K562 (cell line): ENCODE measurements around the gene CFAP70. TPM values are rescaled to one million over a fixed set of nuclear protein-coding genes. Genes with fewer than 3 reads are reported as not detected.
A peak's percentile ranks its signal among the peaks of the same experiment; 100 is the strongest.

Experiments
- BACH1 ChIP-seq: fragments of 200-800 bp; sonication (Bioruptor generic); IDR thresholded peaks from 2 replicates; pipeline ENCODE4 v1.6.1; 2016; ENCODE audit warnings: missing genetic modification characterization, missing compliant biosample characterization
- DIDO1 ChIP-seq: fragments of 450-650 bp; IDR thresholded peaks from 2 replicates; pipeline ENCODE4 v1.6.1; 2016; ENCODE audit warnings: low read depth, missing biosample characterization, missing genetic modification characterization
- HINFP ChIP-seq: fragments of 450-650 bp; conservative IDR thresholded peaks from 2 replicates; pipeline ENCODE4 v1.6.1; 2016; ENCODE audit warnings: missing genetic modification characterization, low read depth, mild to moderate bottlenecking, control low read depth, missing compliant biosample characterization
- MCM5 ChIP-seq: fragments of 450-650 bp; IDR thresholded peaks from 2 replicates; pipeline ENCODE4 v1.6.1; 2016; ENCODE audit warnings: low read depth
- MNT ChIP-seq, 2 experiments: fragments of 450-650 bp; conservative IDR thresholded peaks; 2 replicates each; pipeline ENCODE4 v1.6.1; 2017; ENCODE audit warnings: mild to moderate bottlenecking in 2 of 2, moderate library complexity in 2 of 2
- NCOA4 ChIP-seq: fragments of 450-650 bp; IDR thresholded peaks from 2 replicates; pipeline ENCODE4 v1.6.1; 2018; ENCODE audit warnings: mild to moderate bottlenecking; ENCODE audit not compliant: partially characterized antibody
- RAD21 ChIP-seq, 2 experiments: fragments of 250-450 bp in 1 of 2; fragments of 450-650 bp in 1 of 2; sonication (Bioruptor Pico) in 1 of 2; formaldehyde crosslinking in 1 of 2; IDR thresholded peaks in 1 of 2; conservative IDR thresholded peaks in 1 of 2; 2 replicates each; pipeline versions ENCODE4 v1.4.0 to v1.8.0; 2020 to 2022; ENCODE audit warnings: mild to moderate bottlenecking in 2 of 2, moderate library complexity in 1 of 2
- RAD51 ChIP-seq: fragments of 450-650 bp; IDR thresholded peaks from 2 replicates; pipeline ENCODE4 v1.7.1; 2016; ENCODE audit warnings: low read depth, mild to moderate bottlenecking, borderline replicate concordance
- THRB ChIP-seq: fragments of 450-650 bp; formaldehyde crosslinking; conservative IDR thresholded peaks from 2 replicates; pipeline ENCODE4 v1.4.0; 2022; ENCODE audit warnings: mild to moderate bottlenecking, missing genetic modification characterization
- XRCC3 ChIP-seq: fragments of 450-650 bp; IDR thresholded peaks from 2 replicates; pipeline ENCODE4 v1.6.1; 2017; ENCODE audit warnings: mild to moderate bottlenecking, moderate library complexity
- ZNF174 ChIP-seq: fragments of 250-450 bp; sonication (Bioruptor Pico); IDR thresholded peaks from 2 replicates; pipeline ENCODE4 v1.4.0; 2020; ENCODE audit warnings: mild to moderate bottlenecking
- polyA plus RNA-seq, 8 experiments: library from polyadenylated mRNA; depleted of rRNA in 4 of 8; stranded (reverse) in 5 of 8; unstranded in 3 of 8; fragments of >200 nt; fragmentation: Nextera tagmentation in 2 of 8; fragmentation: Illumina TruSeq in 1 of 8; extraction: Ambion mirVana in 2 of 8; extraction: Trizol in 1 of 8; gene quantifications; 2 replicates each; pipeline versions ENCODE4 v1.2.1 to v1.2.3, GENCODE V29; 2011 to 2014; ENCODE audit warnings: inconsistent platforms in 1 of 8, missing spikeins in 1 of 8
- total RNA-seq, 7 experiments: library from RNA; depleted of rRNA in 6 of 7; stranded (reverse); fragments of >200 nt in 6 of 7; fragmentation: Illumina TruSeq in 2 of 7; extraction: Trizol in 2 of 7; gene quantifications; 2 replicates each; pipeline versions ENCODE4 v1.2.1 to v1.2.3, GENCODE V29; 2011 to 2021; ENCODE audit warnings: low replicate concordance in 1 of 7
- TF ChIP-seq, protein P1 (sequence below), 2 experiments: fragments of 450-650 bp in 1 of 2; IDR thresholded peaks; 2 replicates each; pipeline ENCODE4 v1.6.1; 2011 to 2017; ENCODE audit warnings: low read depth in 2 of 2, antibody characterized with exemption in 1 of 2, borderline replicate concordance in 1 of 2, low read length in 1 of 2, mild to moderate bottlenecking in 1 of 2, mixed read lengths in 1 of 2; ENCODE audit not compliant: control insufficient read depth in 1 of 2
- TF ChIP-seq, protein P2 (sequence below), 2 experiments: fragments of 450-650 bp; IDR thresholded peaks; 2 replicates each; pipeline ENCODE4 v1.6.1; 2018; ENCODE audit warnings: mild to moderate bottlenecking in 2 of 2, low read depth in 1 of 2; ENCODE audit not compliant: partially characterized antibody in 2 of 2

Gene CFAP70
- total and polyA plus RNA-seq, 9 of the 15 experiments (the other 6 are each of a cell fraction or from before 2014, with no cell fraction given): 0.27 to 1.6 (median 0.86) TPM

DNA sequence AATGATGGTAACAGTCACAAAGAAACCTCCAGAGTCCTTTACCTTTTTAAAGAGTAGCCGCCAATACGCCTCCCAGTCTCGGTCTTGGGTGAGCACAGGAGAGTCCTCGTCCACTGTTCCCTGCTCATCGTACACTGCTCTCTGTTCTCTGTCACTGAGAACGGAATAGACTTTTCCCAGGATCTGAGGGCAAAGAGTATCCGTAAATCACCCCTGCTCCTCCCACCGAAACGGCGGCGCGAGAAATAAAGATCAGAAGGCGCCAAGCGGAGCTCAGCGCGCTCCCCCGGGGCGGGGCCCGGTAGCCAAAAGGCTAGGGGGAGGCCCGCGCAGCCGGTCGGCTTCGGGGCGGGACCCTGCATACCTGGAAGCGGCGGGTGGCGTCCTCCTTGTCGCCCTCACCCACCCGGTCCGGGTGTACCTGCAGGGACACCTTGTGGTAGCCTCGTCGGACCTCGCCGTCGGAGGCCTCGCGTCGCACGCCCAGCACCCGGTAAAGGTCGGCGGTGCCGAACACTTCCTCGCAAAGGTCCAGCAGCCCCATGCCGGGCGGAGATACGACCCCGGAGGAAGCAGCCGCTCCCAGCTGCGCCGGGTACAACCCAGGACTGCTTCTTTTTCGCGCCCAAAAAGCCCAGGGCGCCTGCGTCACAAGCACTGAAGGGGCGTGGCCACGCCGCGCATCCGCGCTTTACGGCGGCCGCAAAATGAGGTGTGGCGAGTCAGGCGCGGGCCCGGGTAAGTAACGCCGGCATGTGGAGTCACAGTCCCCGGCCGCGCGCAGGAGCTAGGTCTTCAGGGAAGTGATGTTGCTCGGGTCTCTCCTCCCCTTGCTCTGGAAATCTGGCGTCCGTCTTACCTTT lies 111.8 kb downstream of the CFAP70 start, which contains the start of gene DNAJC9 (continued):
- TF ChIP-seq RAD21 (CRISPR knock-in tag; conservative IDR thresholded peaks at IDR 0.05 in 1 of 2, IDR thresholded peaks at IDR 0.05 in 1 of 2): peak in 1 of 2 experiments; percentile 3; a peak in 3 of 4 replicates
- TF ChIP-seq BACH1: no peak
- no peak for TF ChIP-seq MCM5
- TF ChIP-seq XRCC3: no peak
- TF ChIP-seq, protein P1, sequence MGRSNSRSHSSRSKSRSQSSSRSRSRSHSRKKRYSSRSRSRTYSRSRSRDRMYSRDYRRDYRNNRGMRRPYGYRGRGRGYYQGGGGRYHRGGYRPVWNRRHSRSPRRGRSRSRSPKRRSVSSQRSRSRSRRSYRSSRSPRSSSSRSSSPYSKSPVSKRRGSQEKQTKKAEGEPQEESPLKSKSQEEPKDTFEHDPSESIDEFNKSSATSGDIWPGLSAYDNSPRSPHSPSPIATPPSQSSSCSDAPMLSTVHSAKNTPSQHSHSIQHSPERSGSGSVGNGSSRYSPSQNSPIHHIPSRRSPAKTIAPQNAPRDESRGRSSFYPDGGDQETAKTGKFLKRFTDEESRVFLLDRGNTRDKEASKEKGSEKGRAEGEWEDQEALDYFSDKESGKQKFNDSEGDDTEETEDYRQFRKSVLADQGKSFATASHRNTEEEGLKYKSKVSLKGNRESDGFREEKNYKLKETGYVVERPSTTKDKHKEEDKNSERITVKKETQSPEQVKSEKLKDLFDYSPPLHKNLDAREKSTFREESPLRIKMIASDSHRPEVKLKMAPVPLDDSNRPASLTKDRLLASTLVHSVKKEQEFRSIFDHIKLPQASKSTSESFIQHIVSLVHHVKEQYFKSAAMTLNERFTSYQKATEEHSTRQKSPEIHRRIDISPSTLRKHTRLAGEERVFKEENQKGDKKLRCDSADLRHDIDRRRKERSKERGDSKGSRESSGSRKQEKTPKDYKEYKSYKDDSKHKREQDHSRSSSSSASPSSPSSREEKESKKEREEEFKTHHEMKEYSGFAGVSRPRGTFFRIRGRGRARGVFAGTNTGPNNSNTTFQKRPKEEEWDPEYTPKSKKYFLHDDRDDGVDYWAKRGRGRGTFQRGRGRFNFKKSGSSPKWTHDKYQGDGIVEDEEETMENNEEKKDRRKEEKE (IDR thresholded peaks at IDR 0.05; ENCODE audit: borderline replicate concordance in 1 of 2, control insufficient read depth in 1 of 2, low read depth in 2 of 2, low read length in 1 of 2): peak in 1 of 2 experiments; percentile 53; a peak in 2 of 4 replicates
- TF ChIP-seq, protein P2, sequence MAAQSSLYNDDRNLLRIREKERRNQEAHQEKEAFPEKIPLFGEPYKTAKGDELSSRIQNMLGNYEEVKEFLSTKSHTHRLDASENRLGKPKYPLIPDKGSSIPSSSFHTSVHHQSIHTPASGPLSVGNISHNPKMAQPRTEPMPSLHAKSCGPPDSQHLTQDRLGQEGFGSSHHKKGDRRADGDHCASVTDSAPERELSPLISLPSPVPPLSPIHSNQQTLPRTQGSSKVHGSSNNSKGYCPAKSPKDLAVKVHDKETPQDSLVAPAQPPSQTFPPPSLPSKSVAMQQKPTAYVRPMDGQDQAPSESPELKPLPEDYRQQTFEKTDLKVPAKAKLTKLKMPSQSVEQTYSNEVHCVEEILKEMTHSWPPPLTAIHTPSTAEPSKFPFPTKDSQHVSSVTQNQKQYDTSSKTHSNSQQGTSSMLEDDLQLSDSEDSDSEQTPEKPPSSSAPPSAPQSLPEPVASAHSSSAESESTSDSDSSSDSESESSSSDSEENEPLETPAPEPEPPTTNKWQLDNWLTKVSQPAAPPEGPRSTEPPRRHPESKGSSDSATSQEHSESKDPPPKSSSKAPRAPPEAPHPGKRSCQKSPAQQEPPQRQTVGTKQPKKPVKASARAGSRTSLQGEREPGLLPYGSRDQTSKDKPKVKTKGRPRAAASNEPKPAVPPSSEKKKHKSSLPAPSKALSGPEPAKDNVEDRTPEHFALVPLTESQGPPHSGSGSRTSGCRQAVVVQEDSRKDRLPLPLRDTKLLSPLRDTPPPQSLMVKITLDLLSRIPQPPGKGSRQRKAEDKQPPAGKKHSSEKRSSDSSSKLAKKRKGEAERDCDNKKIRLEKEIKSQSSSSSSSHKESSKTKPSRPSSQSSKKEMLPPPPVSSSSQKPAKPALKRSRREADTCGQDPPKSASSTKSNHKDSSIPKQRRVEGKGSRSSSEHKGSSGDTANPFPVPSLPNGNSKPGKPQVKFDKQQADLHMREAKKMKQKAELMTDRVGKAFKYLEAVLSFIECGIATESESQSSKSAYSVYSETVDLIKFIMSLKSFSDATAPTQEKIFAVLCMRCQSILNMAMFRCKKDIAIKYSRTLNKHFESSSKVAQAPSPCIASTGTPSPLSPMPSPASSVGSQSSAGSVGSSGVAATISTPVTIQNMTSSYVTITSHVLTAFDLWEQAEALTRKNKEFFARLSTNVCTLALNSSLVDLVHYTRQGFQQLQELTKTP (IDR thresholded peaks at IDR 0.05; ENCODE audit: low read depth in 1 of 2, partially characterized antibody in 2 of 2): peak; percentile 54 to 62
- TF ChIP-seq HINFP: peak; percentile 70; the same call in 1 of the 2 replicates
- no peak for TF ChIP-seq NCOA4
- peak; percentile 79 for TF ChIP-seq THRB
- peak; percentile 95 to 97 for TF ChIP-seq MNT (conservative IDR thresholded peaks at IDR 0.05)
- TF ChIP-seq DIDO1 (tag): no peak
- no peak for TF ChIP-seq ZNF174 (CRISPR knock-in tag)
- TF ChIP-seq RAD51: no peak
